ENCODE measurements around the gene PCDH8.

DNA sequence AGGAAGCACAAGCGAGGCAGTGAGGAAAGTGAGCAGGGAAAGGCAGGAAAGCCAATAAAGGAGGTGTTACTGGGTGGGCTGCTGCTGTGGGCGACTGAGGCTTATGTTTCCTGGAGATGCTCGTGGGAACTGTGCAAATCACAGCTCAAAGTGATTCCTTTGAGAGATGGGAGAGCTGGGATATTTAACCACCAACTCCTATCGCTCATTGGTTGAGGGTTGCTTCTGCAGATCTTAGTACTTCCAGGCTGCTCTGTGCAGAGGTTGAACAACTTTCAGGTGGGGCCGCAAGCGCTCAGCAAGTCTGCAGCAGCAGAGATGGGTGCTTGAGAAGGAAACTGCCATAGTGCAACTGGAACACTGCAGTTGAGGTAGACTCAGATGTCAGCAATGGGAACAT is 8.4 kb downstream of the PCDH8 start:
- TF ChIP-seq, protein P1, sequence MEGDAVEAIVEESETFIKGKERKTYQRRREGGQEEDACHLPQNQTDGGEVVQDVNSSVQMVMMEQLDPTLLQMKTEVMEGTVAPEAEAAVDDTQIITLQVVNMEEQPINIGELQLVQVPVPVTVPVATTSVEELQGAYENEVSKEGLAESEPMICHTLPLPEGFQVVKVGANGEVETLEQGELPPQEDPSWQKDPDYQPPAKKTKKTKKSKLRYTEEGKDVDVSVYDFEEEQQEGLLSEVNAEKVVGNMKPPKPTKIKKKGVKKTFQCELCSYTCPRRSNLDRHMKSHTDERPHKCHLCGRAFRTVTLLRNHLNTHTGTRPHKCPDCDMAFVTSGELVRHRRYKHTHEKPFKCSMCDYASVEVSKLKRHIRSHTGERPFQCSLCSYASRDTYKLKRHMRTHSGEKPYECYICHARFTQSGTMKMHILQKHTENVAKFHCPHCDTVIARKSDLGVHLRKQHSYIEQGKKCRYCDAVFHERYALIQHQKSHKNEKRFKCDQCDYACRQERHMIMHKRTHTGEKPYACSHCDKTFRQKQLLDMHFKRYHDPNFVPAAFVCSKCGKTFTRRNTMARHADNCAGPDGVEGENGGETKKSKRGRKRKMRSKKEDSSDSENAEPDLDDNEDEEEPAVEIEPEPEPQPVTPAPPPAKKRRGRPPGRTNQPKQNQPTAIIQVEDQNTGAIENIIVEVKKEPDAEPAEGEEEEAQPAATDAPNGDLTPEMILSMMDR (IDR thresholded peaks at IDR 0.05) = no peak
- no peak for TF ChIP-seq ZBTB21 (CRISPR knock-in tag; IDR thresholded peaks at IDR 0.05; ENCODE audit: borderline replicate concordance)
- TF ChIP-seq, protein P2, sequence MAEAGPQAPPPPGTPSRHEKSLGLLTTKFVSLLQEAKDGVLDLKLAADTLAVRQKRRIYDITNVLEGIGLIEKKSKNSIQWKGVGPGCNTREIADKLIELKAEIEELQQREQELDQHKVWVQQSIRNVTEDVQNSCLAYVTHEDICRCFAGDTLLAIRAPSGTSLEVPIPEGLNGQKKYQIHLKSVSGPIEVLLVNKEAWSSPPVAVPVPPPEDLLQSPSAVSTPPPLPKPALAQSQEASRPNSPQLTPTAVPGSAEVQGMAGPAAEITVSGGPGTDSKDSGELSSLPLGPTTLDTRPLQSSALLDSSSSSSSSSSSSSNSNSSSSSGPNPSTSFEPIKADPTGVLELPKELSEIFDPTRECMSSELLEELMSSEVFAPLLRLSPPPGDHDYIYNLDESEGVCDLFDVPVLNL (CRISPR knock-in tag; IDR thresholded peaks at IDR 0.05; ENCODE audit: borderline replicate concordance, low read depth) = no peak
- TF ChIP-seq NFYB (CRISPR knock-in tag; conservative IDR thresholded peaks at IDR 0.05; ENCODE audit: low read depth) = no peak
- no peak for TF ChIP-seq FOXP1 (CRISPR knock-in tag; IDR thresholded peaks at IDR 0.05; ENCODE audit: borderline replicate concordance)
- TF ChIP-seq JUN (CRISPR knock-in tag; IDR thresholded peaks at IDR 0.05) = no peak
- no peak for TF ChIP-seq ATF2 (CRISPR knock-in tag; IDR thresholded peaks at IDR 0.05; ENCODE audit: borderline replicate concordance, low read depth)
- no peak for TF ChIP-seq MAX (CRISPR knock-in tag; IDR thresholded peaks at IDR 0.05)
- TF ChIP-seq, protein P3, sequence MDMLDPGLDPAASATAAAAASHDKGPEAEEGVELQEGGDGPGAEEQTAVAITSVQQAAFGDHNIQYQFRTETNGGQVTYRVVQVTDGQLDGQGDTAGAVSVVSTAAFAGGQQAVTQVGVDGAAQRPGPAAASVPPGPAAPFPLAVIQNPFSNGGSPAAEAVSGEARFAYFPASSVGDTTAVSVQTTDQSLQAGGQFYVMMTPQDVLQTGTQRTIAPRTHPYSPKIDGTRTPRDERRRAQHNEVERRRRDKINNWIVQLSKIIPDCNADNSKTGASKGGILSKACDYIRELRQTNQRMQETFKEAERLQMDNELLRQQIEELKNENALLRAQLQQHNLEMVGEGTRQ (CRISPR knock-in tag; IDR thresholded peaks at IDR 0.05) = no peak
- TF ChIP-seq TCF7 (CRISPR knock-in tag; IDR thresholded peaks at IDR 0.05; ENCODE audit: low read depth) = no peak
- no peak for TF ChIP-seq E2F1 (CRISPR knock-in tag; IDR thresholded peaks at IDR 0.05)
- TF ChIP-seq, protein P4, sequence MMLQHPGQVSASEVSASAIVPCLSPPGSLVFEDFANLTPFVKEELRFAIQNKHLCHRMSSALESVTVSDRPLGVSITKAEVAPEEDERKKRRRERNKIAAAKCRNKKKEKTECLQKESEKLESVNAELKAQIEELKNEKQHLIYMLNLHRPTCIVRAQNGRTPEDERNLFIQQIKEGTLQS (CRISPR knock-in tag; conservative IDR thresholded peaks at IDR 0.05) = no peak
- no peak for TF ChIP-seq FOXK1 (CRISPR knock-in tag; IDR thresholded peaks at IDR 0.05)
